Vagina (tissue), 2 donors: ENCODE data around the gene SPECC1.

Experiments
- POLR2A ChIP-seq, 2 donors: fragments of 450-650 bp; IDR thresholded peaks; one replicate each; pipeline ENCODE4 v1.6.1; 2017; ENCODE audit warnings: antibody characterized with exemption in 2 of 2, mild to moderate bottlenecking in 2 of 2, moderate library complexity in 2 of 2
- TF ChIP-seq, protein P1 (sequence below), 3 experiments: fragments of 450-650 bp in 2 of 3; fragments of 200-600 bp in 1 of 3; sonication (generic) in 1 of 3; IDR thresholded peaks; one replicate each; pipeline ENCODE4 v1.5.1; 2017 to 2019; ENCODE audit warnings: antibody characterized with exemption in 3 of 3, mild to moderate bottlenecking in 2 of 3, moderate library complexity in 2 of 3

DNA sequence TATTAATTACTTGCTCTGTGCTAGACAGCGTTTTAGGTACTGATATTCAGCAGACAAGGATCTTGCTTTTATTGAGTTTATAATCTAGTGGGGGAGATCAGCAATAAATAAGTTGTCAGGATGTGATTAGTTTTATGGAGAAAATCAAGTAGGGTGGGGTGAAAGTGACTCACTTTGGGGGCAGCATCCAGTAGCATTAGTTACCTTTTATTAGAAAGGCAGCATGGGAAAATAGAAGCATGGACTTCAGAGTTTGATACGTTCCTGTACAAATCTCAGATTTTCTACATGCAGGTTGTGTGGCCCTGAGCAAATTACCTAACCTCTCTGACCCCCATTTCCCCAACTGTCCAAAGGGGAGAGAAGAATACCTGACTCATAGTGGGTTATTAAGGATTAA, 42.5 kb downstream of the SPECC1 start:
- TF ChIP-seq, protein P1, sequence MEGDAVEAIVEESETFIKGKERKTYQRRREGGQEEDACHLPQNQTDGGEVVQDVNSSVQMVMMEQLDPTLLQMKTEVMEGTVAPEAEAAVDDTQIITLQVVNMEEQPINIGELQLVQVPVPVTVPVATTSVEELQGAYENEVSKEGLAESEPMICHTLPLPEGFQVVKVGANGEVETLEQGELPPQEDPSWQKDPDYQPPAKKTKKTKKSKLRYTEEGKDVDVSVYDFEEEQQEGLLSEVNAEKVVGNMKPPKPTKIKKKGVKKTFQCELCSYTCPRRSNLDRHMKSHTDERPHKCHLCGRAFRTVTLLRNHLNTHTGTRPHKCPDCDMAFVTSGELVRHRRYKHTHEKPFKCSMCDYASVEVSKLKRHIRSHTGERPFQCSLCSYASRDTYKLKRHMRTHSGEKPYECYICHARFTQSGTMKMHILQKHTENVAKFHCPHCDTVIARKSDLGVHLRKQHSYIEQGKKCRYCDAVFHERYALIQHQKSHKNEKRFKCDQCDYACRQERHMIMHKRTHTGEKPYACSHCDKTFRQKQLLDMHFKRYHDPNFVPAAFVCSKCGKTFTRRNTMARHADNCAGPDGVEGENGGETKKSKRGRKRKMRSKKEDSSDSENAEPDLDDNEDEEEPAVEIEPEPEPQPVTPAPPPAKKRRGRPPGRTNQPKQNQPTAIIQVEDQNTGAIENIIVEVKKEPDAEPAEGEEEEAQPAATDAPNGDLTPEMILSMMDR (IDR thresholded peaks at IDR 0.05): no peak
- TF ChIP-seq POLR2A (IDR thresholded peaks at IDR 0.05): no peak
